ENCODE data around the gene TEX264.

DNA sequence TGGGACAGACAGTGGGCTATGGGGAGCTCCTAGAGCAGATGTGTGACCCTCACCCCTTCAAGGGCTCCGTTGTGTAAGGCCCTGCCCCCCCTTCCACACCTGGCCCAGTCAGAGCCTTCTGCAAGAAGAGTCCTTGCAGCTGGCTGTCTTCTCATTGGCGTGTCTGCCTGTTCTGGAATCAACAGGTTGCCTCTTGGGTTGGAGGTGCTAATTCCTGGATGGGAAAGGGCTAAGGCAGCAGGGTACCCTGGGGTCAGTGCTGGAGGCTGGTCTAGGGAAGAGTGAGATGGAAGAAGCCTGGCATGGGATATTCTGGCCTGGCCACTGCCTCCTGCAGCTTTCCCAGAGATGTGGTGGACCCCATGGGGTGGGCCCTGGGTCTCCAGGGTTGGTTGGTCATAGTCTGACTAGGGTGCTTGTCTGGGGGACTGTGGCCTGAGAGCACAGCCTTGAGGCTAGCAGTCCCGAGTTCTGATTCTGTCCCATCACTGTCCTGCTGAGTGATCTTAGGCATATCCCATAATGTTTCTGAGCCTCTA, 5.1 kb downstream of the TEX264 start:
- TF ChIP-seq, protein P1, sequence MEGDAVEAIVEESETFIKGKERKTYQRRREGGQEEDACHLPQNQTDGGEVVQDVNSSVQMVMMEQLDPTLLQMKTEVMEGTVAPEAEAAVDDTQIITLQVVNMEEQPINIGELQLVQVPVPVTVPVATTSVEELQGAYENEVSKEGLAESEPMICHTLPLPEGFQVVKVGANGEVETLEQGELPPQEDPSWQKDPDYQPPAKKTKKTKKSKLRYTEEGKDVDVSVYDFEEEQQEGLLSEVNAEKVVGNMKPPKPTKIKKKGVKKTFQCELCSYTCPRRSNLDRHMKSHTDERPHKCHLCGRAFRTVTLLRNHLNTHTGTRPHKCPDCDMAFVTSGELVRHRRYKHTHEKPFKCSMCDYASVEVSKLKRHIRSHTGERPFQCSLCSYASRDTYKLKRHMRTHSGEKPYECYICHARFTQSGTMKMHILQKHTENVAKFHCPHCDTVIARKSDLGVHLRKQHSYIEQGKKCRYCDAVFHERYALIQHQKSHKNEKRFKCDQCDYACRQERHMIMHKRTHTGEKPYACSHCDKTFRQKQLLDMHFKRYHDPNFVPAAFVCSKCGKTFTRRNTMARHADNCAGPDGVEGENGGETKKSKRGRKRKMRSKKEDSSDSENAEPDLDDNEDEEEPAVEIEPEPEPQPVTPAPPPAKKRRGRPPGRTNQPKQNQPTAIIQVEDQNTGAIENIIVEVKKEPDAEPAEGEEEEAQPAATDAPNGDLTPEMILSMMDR (conservative IDR thresholded peaks at IDR 0.05; ENCODE audit: low read length): 0 out of 2 replicates have a peak, but pooled peaks have one; percentile 4
- TF ChIP-seq EZH2phosphoT487 (IDR thresholded peaks at IDR 0.05; ENCODE audit: borderline replicate concordance): no peak

All from Loucy (cell line).